ENCODE measurements around the gene VN1R5.
"Not testable (repeated sequence)": the region's sequence is repeated elsewhere in the genome, so short reads cannot be mapped to it uniquely, and the experiment has no call there.

DNA sequence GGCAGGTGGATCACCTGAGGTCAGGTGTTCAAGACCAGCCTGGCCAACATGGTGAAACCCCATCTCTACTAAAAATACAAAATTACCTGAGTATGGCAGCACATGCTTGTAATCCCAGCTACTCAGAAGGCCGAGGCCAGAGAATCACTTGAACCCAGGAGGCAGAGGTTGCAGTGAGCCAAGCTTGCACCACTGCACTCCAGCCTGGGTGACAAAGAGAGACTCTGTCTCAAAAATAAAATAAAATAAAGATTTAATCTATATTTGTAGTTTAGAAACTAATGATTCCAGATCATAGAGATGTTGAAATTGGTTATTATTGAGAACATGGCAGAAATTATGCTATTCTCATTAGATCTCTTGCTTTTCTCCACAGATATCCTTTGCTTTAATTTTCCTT is at the start of gene VN1R5:
- not testable (repeated sequence) for TF ChIP-seq ZBTB1 (tag by site-specific recombination; IDR thresholded peaks at IDR 0.05); ZNF239 (tag by site-specific recombination; IDR thresholded peaks at IDR 0.05); MYNN (tag by site-specific recombination; IDR thresholded peaks at IDR 0.05; ENCODE audit: borderline replicate concordance); ZNF776 (tag by site-specific recombination; IDR thresholded peaks at IDR 0.05; ENCODE audit: borderline replicate concordance); ZNF121 (tag by site-specific recombination; IDR thresholded peaks at IDR 0.05); ZNF114 (tag by site-specific recombination; IDR thresholded peaks at IDR 0.05); ZNF571 (tag by site-specific recombination; IDR thresholded peaks at IDR 0.05); ZNF138 (tag by site-specific recombination; IDR thresholded peaks at IDR 0.05; ENCODE audit: borderline replicate concordance)
- TF ChIP-seq, protein P1, sequence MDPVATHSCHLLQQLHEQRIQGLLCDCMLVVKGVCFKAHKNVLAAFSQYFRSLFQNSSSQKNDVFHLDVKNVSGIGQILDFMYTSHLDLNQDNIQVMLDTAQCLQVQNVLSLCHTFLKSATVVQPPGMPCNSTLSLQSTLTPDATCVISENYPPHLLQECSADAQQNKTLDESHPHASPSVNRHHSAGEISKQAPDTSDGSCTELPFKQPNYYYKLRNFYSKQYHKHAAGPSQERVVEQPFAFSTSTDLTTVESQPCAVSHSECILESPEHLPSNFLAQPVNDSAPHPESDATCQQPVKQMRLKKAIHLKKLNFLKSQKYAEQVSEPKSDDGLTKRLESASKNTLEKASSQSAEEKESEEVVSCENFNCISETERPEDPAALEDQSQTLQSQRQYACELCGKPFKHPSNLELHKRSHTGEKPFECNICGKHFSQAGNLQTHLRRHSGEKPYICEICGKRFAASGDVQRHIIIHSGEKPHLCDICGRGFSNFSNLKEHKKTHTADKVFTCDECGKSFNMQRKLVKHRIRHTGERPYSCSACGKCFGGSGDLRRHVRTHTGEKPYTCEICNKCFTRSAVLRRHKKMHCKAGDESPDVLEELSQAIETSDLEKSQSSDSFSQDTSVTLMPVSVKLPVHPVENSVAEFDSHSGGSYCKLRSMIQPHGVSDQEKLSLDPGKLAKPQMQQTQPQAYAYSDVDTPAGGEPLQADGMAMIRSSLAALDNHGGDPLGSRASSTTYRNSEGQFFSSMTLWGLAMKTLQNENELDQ (tag by site-specific recombination; IDR thresholded peaks at IDR 0.05; ENCODE audit: low read depth) = not testable (repeated sequence)
- TF ChIP-seq, protein P2, sequence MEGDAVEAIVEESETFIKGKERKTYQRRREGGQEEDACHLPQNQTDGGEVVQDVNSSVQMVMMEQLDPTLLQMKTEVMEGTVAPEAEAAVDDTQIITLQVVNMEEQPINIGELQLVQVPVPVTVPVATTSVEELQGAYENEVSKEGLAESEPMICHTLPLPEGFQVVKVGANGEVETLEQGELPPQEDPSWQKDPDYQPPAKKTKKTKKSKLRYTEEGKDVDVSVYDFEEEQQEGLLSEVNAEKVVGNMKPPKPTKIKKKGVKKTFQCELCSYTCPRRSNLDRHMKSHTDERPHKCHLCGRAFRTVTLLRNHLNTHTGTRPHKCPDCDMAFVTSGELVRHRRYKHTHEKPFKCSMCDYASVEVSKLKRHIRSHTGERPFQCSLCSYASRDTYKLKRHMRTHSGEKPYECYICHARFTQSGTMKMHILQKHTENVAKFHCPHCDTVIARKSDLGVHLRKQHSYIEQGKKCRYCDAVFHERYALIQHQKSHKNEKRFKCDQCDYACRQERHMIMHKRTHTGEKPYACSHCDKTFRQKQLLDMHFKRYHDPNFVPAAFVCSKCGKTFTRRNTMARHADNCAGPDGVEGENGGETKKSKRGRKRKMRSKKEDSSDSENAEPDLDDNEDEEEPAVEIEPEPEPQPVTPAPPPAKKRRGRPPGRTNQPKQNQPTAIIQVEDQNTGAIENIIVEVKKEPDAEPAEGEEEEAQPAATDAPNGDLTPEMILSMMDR (tag by site-specific recombination; IDR thresholded peaks at IDR 0.05) = not testable (repeated sequence)
- TF ChIP-seq, protein P3, sequence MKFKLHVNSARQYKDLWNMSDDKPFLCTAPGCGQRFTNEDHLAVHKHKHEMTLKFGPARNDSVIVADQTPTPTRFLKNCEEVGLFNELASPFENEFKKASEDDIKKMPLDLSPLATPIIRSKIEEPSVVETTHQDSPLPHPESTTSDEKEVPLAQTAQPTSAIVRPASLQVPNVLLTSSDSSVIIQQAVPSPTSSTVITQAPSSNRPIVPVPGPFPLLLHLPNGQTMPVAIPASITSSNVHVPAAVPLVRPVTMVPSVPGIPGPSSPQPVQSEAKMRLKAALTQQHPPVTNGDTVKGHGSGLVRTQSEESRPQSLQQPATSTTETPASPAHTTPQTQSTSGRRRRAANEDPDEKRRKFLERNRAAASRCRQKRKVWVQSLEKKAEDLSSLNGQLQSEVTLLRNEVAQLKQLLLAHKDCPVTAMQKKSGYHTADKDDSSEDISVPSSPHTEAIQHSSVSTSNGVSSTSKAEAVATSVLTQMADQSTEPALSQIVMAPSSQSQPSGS (tag by site-specific recombination; IDR thresholded peaks at IDR 0.05; ENCODE audit: low read depth) = not testable (repeated sequence)
- TF ChIP-seq, protein P4, sequence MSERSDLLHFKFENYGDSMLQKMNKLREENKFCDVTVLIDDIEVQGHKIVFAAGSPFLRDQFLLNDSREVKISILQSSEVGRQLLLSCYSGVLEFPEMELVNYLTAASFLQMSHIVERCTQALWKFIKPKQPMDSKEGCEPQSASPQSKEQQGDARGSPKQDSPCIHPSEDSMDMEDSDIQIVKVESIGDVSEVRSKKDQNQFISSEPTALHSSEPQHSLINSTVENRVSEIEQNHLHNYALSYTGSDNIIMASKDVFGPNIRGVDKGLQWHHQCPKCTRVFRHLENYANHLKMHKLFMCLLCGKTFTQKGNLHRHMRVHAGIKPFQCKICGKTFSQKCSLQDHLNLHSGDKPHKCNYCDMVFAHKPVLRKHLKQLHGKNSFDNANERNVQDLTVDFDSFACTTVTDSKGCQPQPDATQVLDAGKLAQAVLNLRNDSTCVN (tag by site-specific recombination; optimal IDR thresholded peaks at IDR 0.05) = not testable (repeated sequence)
- TF ChIP-seq, protein P5, sequence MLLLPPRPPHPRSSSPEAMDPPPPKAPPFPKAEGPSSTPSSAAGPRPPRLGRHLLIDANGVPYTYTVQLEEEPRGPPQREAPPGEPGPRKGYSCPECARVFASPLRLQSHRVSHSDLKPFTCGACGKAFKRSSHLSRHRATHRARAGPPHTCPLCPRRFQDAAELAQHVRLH (tag by site-specific recombination; IDR thresholded peaks at IDR 0.05) = not testable (repeated sequence)
- TF ChIP-seq, protein P6, sequence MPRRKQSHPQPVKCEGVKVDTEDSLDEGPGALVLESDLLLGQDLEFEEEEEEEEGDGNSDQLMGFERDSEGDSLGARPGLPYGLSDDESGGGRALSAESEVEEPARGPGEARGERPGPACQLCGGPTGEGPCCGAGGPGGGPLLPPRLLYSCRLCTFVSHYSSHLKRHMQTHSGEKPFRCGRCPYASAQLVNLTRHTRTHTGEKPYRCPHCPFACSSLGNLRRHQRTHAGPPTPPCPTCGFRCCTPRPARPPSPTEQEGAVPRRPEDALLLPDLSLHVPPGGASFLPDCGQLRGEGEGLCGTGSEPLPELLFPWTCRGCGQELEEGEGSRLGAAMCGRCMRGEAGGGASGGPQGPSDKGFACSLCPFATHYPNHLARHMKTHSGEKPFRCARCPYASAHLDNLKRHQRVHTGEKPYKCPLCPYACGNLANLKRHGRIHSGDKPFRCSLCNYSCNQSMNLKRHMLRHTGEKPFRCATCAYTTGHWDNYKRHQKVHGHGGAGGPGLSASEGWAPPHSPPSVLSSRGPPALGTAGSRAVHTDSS (tag by site-specific recombination; IDR thresholded peaks at IDR 0.05) = not testable (repeated sequence)

All from HEK293 (cell line).